DND-41 (cell line): ENCODE results near the gene LBHD2.

Experiments used
- ATAC-seq: fragments of 200-7000 bp; cut with Tn5 transposase; 3 replicates; pipeline ENCODE4 v1.9.1; 2021; ENCODE audit warnings: low read depth; ENCODE audit not compliant: insufficient read depth
- DNase-seq: peaks from one replicate; pipeline ENCODE4 v3.0.0-alpha.2; 2020
- H2AFZ ChIP-seq: 2 replicates; pipeline ENCODE4 v1.6.0; 2012; ENCODE audit warnings: low read depth, low read length
- H3K27ac ChIP-seq: 2 replicates; pipeline ENCODE4 v1.5.1; 2012; ENCODE audit warnings: low read length, inconsistent platforms
- H3K27me3 ChIP-seq: fragments of 200-600 bp; sonication (generic); 2 replicates; pipeline ENCODE4 v1.6.0; 2012; ENCODE audit warnings: low read length, mild to moderate bottlenecking, inconsistent platforms; ENCODE audit not compliant: insufficient read depth, poor library complexity
- H3K36me3 ChIP-seq: 2 replicates; pipeline ENCODE4 v1.5.1; 2012; ENCODE audit warnings: low read length, inconsistent platforms; ENCODE audit not compliant: insufficient read depth
- H3K4me1 ChIP-seq: 2 replicates; pipeline ENCODE4 v1.5.1; 2012; ENCODE audit warnings: mild to moderate bottlenecking, low read length; ENCODE audit not compliant: insufficient read depth
- H3K4me2 ChIP-seq: 2 replicates; pipeline ENCODE4 v1.6.0; 2012; ENCODE audit warnings: mild to moderate bottlenecking, moderate library complexity, low read length, inconsistent platforms; ENCODE audit not compliant: insufficient read depth
- H3K4me3 ChIP-seq, 2 experiments: fragments of 200-600 bp in 1 of 2; shearing (Covaris generic) in 1 of 2; 2 replicates each; pipeline ENCODE4 v1.5.1; 2012 to 2016; ENCODE audit warnings: inconsistent platforms in 2 of 2, low read length in 2 of 2, mild to moderate bottlenecking in 2 of 2, low read depth in 1 of 2, moderate library complexity in 1 of 2
- H3K79me2 ChIP-seq: 2 replicates; pipeline ENCODE4 v1.6.0; 2012; ENCODE audit warnings: low read length, inconsistent platforms; ENCODE audit not compliant: insufficient read depth
- H3K9ac ChIP-seq: 2 replicates; pipeline ENCODE4 v1.6.0; 2012; ENCODE audit warnings: low read depth, mild to moderate bottlenecking, inconsistent platforms, low read length, moderate library complexity
- H3K9me3 ChIP-seq: 2 replicates; pipeline ENCODE4 v1.5.1; 2012; ENCODE audit warnings: low read length, moderate library complexity, mild to moderate bottlenecking, inconsistent platforms; ENCODE audit not compliant: insufficient read depth, severe bottlenecking
- H4K20me1 ChIP-seq: 2 replicates; pipeline ENCODE4 v1.6.0; 2012; ENCODE audit warnings: low read length; ENCODE audit not compliant: insufficient read depth
- EZH2 ChIP-seq: IDR thresholded peaks from 3 replicates; pipeline ENCODE4 v1.6.1; 2012; ENCODE audit warnings: borderline replicate concordance, low read depth, mild to moderate bottlenecking, moderate library complexity, low read length, inconsistent platforms; ENCODE audit not compliant: severe bottlenecking
- TF ChIP-seq, protein P1 (sequence below): IDR thresholded peaks from 2 replicates; pipeline ENCODE4 v1.5.1; 2012; ENCODE audit warnings: borderline replicate concordance, low read length, moderate library complexity, mild to moderate bottlenecking; ENCODE audit not compliant: poor library complexity, severe bottlenecking; ENCODE audit errors: extremely low read depth

The LBHD2 gene

DNA sequence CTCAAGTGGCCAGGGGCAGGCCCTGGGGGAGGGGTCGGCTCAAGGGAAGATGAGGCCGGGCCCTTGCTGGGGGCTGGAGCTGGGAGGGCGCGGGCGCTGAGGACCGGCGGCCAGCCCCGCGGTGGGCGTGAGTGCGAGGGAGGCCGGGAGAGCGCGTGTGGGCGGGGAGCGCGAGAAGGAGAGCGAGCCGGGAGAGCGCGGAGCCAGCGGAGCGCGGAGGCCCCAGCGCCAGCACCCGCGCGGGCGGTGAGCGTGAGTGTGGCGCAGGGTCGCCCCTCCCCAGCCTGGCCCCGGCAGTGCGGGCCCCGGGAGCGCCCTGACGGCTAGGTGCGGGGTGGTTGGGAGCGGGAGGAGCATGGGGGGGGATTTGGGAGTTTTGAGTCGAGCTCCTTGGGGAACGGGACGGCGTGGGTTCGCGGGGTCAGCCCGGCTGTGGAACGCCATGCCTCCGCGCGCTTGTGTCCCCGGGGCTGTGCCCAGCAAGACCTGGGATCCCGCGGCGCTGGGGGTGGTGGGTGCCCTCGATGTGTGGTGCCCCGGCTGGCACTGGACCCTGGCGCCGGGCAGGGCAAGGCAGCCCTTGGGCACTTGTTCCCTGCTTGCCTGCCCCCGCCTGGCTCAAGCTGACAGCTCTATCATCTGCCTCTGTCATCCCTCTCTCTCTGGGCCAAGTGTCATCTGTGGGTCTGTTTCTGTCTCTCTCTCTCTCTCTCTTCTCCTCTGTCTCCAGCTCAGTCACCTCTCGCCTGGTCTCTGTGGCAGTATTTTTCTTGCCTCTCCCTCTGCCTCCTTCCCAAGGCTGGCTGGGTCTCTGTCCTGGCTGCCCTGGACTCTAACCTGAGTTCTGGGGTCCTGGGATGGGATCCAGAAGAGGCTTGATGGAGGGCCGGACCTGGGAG lies at the start of gene LBHD2:
TSS of gene LBHD2 (plus strand) at position 190 of the 899 bp plus-strand sequence. CDS start 1,803 bp downstream, outside the sequence.
- Histone ChIP-seq H3K27ac (no peak within 1 kb of the TSS), H3K9me3 (no peaks in the 10 kb centered on the region), H3K4me1 (no peaks in the 10 kb centered on the region), H3K9ac (no peak within 1 kb of the TSS), H3K4me2 (no peak within 1 kb of the TSS), H2AFZ (no peak within 1 kb of the TSS), H4K20me1 (peaks cover 2% of the 10 kb centered on the region), H3K79me2 (no peaks in the 10 kb centered on the region), H3K4me3 (no peak within 1 kb of the TSS), H3K27me3 (no peaks in the 10 kb centered on the region), H3K36me3 (no peaks in the 10 kb centered on the region)
- no peak for ATAC-seq
- TF ChIP-seq, protein P1, sequence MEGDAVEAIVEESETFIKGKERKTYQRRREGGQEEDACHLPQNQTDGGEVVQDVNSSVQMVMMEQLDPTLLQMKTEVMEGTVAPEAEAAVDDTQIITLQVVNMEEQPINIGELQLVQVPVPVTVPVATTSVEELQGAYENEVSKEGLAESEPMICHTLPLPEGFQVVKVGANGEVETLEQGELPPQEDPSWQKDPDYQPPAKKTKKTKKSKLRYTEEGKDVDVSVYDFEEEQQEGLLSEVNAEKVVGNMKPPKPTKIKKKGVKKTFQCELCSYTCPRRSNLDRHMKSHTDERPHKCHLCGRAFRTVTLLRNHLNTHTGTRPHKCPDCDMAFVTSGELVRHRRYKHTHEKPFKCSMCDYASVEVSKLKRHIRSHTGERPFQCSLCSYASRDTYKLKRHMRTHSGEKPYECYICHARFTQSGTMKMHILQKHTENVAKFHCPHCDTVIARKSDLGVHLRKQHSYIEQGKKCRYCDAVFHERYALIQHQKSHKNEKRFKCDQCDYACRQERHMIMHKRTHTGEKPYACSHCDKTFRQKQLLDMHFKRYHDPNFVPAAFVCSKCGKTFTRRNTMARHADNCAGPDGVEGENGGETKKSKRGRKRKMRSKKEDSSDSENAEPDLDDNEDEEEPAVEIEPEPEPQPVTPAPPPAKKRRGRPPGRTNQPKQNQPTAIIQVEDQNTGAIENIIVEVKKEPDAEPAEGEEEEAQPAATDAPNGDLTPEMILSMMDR: no peak
- no peak for TF ChIP-seq EZH2
- no peak for DNase-seq

DNA sequence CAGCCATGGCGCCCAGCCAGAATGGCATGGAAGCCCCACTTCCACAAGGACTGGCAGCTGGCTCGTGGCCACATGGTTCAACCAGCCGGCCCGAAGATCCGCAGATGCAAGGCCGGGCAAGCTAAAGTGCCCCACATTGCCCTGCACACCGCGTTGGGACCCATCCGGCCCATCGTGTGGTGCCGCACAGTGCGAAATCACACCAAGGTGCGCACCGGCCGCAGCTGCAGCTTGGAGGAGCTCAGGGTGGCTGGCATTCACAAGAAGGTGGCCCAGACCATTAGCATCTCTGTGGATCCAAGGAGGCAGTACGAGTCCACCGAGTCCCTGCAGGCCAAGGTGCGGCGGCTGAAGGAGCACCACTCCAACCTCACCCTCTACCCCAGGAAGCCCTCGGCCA lies 42.5 kb upstream of the LBHD2 start:
- H4K20me1 ChIP-seq: no peaks in the 10 kb centered on the region
- no peak overlapping the region for H3K9ac ChIP-seq
- no peak overlapping the region for H3K4me3 ChIP-seq
- H3K36me3 ChIP-seq: no peaks in the 10 kb centered on the region
- no peak overlapping the region for H3K27ac ChIP-seq
- H3K4me1 ChIP-seq: no peaks in the 10 kb centered on the region
- no peak overlapping the region for H3K4me2 ChIP-seq
- no peak for TF ChIP-seq EZH2
- TF ChIP-seq, protein P1: no peak
- DNase-seq: no peak
- no peak for ATAC-seq
- peaks cover 11% of the 10 kb centered on the region for H3K27me3 ChIP-seq
- H2AFZ ChIP-seq: no peak overlapping the region
- H3K9me3 ChIP-seq: no peaks in the 10 kb centered on the region
- no peaks in the 10 kb centered on the region for H3K79me2 ChIP-seq

DNA sequence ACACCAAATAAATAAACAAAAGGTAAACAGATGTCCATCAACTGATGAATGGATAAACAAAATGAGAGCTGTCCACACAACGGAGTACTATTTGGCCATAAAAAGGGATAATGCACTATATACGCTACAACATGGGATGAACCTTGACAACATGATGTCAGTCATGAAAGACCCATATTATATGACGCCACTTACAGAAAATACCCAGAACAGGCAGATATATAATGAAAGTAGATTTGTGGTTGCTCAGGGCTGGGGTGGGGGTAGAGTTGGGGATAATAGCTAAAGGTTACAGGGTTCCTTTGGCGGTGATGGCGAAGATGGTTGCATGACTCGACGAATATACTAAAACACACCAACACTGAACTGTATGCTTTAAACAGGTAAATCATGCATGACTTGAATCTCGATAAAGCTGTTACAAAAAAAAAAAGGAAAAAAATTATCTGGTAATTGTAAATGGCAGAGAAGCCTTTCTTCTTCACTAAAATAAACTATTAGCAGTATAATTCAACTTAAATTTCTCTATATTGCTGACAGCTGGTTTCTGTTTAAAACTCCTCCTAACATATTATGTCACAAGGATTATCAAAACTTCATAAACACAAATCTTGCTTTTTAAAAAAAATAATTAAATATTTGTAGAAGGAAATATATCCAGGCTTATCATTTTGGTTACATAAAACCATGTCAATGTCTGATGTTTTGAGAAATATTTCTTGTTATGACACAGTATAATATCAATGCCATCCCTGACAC lies 40.6 kb upstream of the LBHD2 start:
- no peak overlapping the region for H2AFZ ChIP-seq
- no peaks in the 10 kb centered on the region for H3K79me2 ChIP-seq
- no peak overlapping the region for H3K27ac ChIP-seq
- H3K4me3 ChIP-seq: no peak overlapping the region
- no peak for ATAC-seq
- H3K4me1 ChIP-seq: no peaks in the 10 kb centered on the region
- no peak for TF ChIP-seq EZH2
- TF ChIP-seq, protein P1: no peak
- no peaks in the 10 kb centered on the region for H4K20me1 ChIP-seq
- no peaks in the 10 kb centered on the region for H3K36me3 ChIP-seq
- H3K27me3 ChIP-seq: peaks cover 11% of the 10 kb centered on the region
- DNase-seq: no peak
- no peak overlapping the region for H3K9ac ChIP-seq
- H3K4me2 ChIP-seq: no peak overlapping the region
- H3K9me3 ChIP-seq: no peaks in the 10 kb centered on the region
